HG03520 (cell line): Measurements from ENCODE around the gene DNAJB6.

Experiments
- ATAC-seq: cut with Tn5 transposase; IDR thresholded peaks from one replicate; pipeline ENCODE4 v1.9.1; 2021; ENCODE audit warnings: mild to moderate bottlenecking, moderate library complexity; ENCODE audit not compliant: unreplicated experiment

The DNAJB6 gene

GRCh38 chr7:157462419-157462771 is 125.6 kb downstream of the DNAJB6 start:
- no peak for ATAC-seq

GRCh38 chr7:157462840-157463239 is 126.0 kb downstream of the DNAJB6 start:
- no peak for ATAC-seq

- ATAC-seq = no peak
Measured at GRCh38 chr7:157463245-157463644, 126.4 kb downstream of the DNAJB6 start.

- no peak for ATAC-seq
Measured at GRCh38 chr7:157464111-157464970, 127.5 kb downstream of the DNAJB6 start.

GRCh38 chr7:157464971-157465886 is 128.4 kb downstream of the DNAJB6 start:
- ATAC-seq = no peak

GRCh38 chr7:157465891-157466866 is 129.4 kb downstream of the DNAJB6 start:
- no peak for ATAC-seq

- ATAC-seq = no peak
Measured at GRCh38 chr7:157466867-157467261, 130.1 kb downstream of the DNAJB6 start.
